Loucy (cell line): ENCODE data around the gene ASPM.

ENCODE experiments used
- H2AFZ ChIP-seq: fragments of 200-600 bp; sonication (generic); 2 replicates; pipeline ENCODE4 v1.6.0; 2016; ENCODE audit warnings: antibody characterized with exemption, mild to moderate bottlenecking, low read length, moderate library complexity
- H3F3A ChIP-seq: fragments of 200-600 bp; 2 replicates; pipeline ENCODE4 v1.6.0; 2016; ENCODE audit warnings: antibody characterized with exemption, low read depth, mild to moderate bottlenecking
- H3K27me3 ChIP-seq: fragments of 200-600 bp; sonication (generic); 2 replicates; pipeline ENCODE4 v1.6.1; 2014; ENCODE audit warnings: low read length, mild to moderate bottlenecking; ENCODE audit not compliant: insufficient read depth, poor library complexity, severe bottlenecking
- H3K36me3 ChIP-seq: fragments of 200-600 bp; sonication (generic); 2 replicates; pipeline ENCODE4 v1.6.1; 2016; ENCODE audit warnings: low read length; ENCODE audit not compliant: insufficient read depth
- H3K4me1 ChIP-seq: fragments of 200-600 bp; sonication (generic); 2 replicates; pipeline ENCODE4 v1.5.1; 2014; ENCODE audit warnings: low read length, mild to moderate bottlenecking; ENCODE audit not compliant: insufficient read depth, poor library complexity, severe bottlenecking
- H3K4me2 ChIP-seq: fragments of 200-600 bp; sonication (generic); 2 replicates; pipeline ENCODE4 v1.6.0; 2014; ENCODE audit warnings: antibody characterized with exemption, low read length, low read depth, mild to moderate bottlenecking; ENCODE audit not compliant: poor library complexity, severe bottlenecking
- H3K4me3 ChIP-seq: fragments of 200-600 bp; sonication (generic); 2 replicates; pipeline ENCODE4 v1.5.1; 2014; ENCODE audit warnings: low read length, mild to moderate bottlenecking, mixed read lengths; ENCODE audit not compliant: poor library complexity, severe bottlenecking
- H3K79me2 ChIP-seq: fragments of 200-600 bp; sonication (generic); 2 replicates; pipeline ENCODE4 v1.6.1; 2014; ENCODE audit warnings: low read length; ENCODE audit not compliant: insufficient read depth
- H3K9ac ChIP-seq: fragments of 200-600 bp; sonication (generic); 2 replicates; pipeline ENCODE4 v1.6.0; 2014; ENCODE audit warnings: mild to moderate bottlenecking, low read depth, low read length, moderate library complexity; ENCODE audit not compliant: poor library complexity, severe bottlenecking
- H3K9me2 ChIP-seq: fragments of 200-600 bp; sonication (generic); replicated peaks from 2 replicates; pipeline ENCODE4 v1.6.1; 2016; ENCODE audit warnings: low read depth, low read length, mixed read lengths
- H3K9me3 ChIP-seq: fragments of 200-600 bp; sonication (generic); 2 replicates; pipeline ENCODE4 v1.6.1; 2014; ENCODE audit warnings: mild to moderate bottlenecking, antibody characterized with exemption, low read length, low read depth; ENCODE audit not compliant: insufficient read depth
- H4K20me1 ChIP-seq: fragments of 200-600 bp; sonication (generic); 2 replicates; pipeline ENCODE4 v1.6.0; 2014; ENCODE audit warnings: antibody characterized with exemption, low read length, mild to moderate bottlenecking; ENCODE audit not compliant: insufficient read depth, poor library complexity, severe bottlenecking
- EZH2phosphoT487 ChIP-seq: fragments of 200-600 bp; IDR thresholded peaks from 2 replicates; pipeline ENCODE4 v1.6.1; 2018; ENCODE audit warnings: antibody characterized with exemption, mild to moderate bottlenecking, moderate library complexity, borderline replicate concordance
- TF ChIP-seq, protein P1 (sequence below): fragments of 200-600 bp; sonication (generic); conservative IDR thresholded peaks from 2 replicates; pipeline ENCODE4 v1.5.1; 2014; ENCODE audit warnings: mild to moderate bottlenecking, antibody characterized with exemption, low read length

ASPM gene

DNA sequence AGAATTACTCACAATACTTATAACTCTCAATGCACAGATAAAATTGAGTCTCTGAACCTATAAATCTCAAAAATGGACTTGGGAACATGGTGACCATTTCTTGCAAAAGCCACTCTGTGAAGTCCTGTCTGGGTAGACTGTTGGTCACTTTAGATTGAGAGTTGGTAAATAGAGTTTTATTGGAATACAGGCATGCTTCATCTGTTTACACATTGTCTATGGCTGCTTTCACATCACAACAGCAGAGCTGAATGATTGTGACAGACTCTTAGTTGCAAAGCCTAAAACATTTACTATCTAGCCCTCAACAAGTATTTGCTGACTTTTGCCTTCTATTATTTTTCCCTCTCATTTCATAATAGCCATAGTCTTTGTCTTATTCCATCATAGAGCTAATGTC is 24.1 kb upstream of the ASPM start:
- TF ChIP-seq, protein P1, sequence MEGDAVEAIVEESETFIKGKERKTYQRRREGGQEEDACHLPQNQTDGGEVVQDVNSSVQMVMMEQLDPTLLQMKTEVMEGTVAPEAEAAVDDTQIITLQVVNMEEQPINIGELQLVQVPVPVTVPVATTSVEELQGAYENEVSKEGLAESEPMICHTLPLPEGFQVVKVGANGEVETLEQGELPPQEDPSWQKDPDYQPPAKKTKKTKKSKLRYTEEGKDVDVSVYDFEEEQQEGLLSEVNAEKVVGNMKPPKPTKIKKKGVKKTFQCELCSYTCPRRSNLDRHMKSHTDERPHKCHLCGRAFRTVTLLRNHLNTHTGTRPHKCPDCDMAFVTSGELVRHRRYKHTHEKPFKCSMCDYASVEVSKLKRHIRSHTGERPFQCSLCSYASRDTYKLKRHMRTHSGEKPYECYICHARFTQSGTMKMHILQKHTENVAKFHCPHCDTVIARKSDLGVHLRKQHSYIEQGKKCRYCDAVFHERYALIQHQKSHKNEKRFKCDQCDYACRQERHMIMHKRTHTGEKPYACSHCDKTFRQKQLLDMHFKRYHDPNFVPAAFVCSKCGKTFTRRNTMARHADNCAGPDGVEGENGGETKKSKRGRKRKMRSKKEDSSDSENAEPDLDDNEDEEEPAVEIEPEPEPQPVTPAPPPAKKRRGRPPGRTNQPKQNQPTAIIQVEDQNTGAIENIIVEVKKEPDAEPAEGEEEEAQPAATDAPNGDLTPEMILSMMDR: no peak
- no peak for TF ChIP-seq EZH2phosphoT487

DNA sequence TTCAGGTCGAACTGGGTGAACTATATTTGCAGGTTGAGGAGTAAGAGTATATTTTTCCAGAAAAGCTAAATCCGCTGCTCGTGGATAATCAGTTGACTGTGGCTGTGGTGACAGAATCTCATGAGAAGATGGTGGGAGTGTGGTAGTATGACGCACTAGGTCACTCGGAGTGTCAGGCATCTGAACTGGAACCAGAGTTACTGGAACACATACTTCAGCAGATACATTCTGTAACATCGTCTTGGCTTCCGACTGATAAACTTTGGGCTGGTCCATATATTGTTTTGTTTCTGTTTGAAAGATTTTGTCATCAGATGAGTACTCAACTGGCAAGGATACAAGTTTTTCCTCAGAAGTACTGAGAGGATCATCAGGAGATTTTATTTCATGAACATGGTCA is 13.0 kb upstream of the ASPM start:
- no peak for TF ChIP-seq EZH2phosphoT487
- TF ChIP-seq, protein P1: no peak

More for the DNA sequence above, 24.1 kb upstream of the ASPM start:
- H3K9me2 ChIP-seq: no peaks in the 10 kb centered on the region
- H3K27me3 ChIP-seq: no peaks in the 10 kb centered on the region
- no peaks in the 10 kb centered on the region for H3K4me1 ChIP-seq
- no peaks in the 10 kb centered on the region for H3F3A ChIP-seq
- peaks cover 18% of the 10 kb centered on the region; the same call in 1 of the 2 replicates for H3K36me3 ChIP-seq
- H3K9ac ChIP-seq: no peak overlapping the region
- H2AFZ ChIP-seq: no peak overlapping the region
- no peak overlapping the region for H3K4me3 ChIP-seq
- H4K20me1 ChIP-seq: no peaks in the 10 kb centered on the region
- H3K79me2 ChIP-seq: no peaks in the 10 kb centered on the region
- H3K4me2 ChIP-seq: no peak overlapping the region
- no peaks in the 10 kb centered on the region for H3K9me3 ChIP-seq

DNA sequence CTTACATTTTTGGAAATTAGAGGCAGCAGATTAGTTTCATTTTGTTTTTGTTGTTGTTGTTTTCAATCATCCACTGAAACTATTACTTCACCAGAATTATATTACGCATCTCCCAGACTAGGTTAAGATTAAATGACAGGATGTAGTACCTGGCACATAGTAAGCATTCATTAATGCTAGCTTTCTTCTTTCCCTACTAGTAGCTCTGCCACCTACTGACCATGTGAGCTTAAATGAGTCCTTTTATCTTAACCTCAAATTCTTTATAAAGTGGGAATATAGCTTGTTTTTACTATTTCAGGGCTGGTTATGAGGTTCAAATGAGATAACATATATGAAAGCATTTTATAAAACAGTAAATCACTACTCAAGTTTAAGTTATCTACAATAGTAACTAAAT is 10.2 kb upstream of the ASPM start:
- H3K4me3 ChIP-seq: no peak overlapping the region
- H3K4me2 ChIP-seq: no peak overlapping the region
- 0 out of 2 replicates have a peak, but pooled peaks cover 3% of the 10 kb centered on the region for H3K36me3 ChIP-seq
- H3F3A ChIP-seq: no peaks in the 10 kb centered on the region
- H3K4me1 ChIP-seq: no peaks in the 10 kb centered on the region
- no peaks in the 10 kb centered on the region for H3K79me2 ChIP-seq
- H3K27me3 ChIP-seq: no peaks in the 10 kb centered on the region
- no peaks in the 10 kb centered on the region for H4K20me1 ChIP-seq
- H2AFZ ChIP-seq: no peak overlapping the region
- no peak overlapping the region for H3K9ac ChIP-seq
- TF ChIP-seq EZH2phosphoT487: no peak
- TF ChIP-seq, protein P1: peak; percentile 40
- H3K9me3 ChIP-seq: no peaks in the 10 kb centered on the region
- H3K9me2 ChIP-seq: no peaks in the 10 kb centered on the region

More for the DNA sequence above, 13.0 kb upstream of the ASPM start:
- Histone ChIP-seq H3F3A (no peaks in the 10 kb centered on the region), H3K9me2 (no peaks in the 10 kb centered on the region), H3K79me2 (no peaks in the 10 kb centered on the region), H3K9me3 (no peaks in the 10 kb centered on the region), H3K9ac (no peak overlapping the region), H3K4me3 (no peak overlapping the region), H2AFZ (no peak overlapping the region), H3K4me2 (no peak overlapping the region), H3K4me1 (no peaks in the 10 kb centered on the region), H3K36me3 (0 out of 2 replicates have a peak, but pooled peaks cover 3% of the 10 kb centered on the region), H4K20me1 (no peaks in the 10 kb centered on the region), H3K27me3 (no peaks in the 10 kb centered on the region)
